SK-N-SH (cell line): ENCODE data around the gene HOXB6. TPM values are rescaled to one million over a fixed set of nuclear protein-coding genes. Genes with fewer than 3 reads are reported as not detected.

Source experiments
- CTCF ChIA-PET: fragments of 300-600, 350-600 bp; formaldehyde crosslinking; extraction: SDS; loops from one replicate; lab custom pipeline; 2021; lab: Yijun Ruan, JAX
- POLR2A ChIA-PET: fragments of 350-600 bp; sonication (Branson Sonifier 250); formaldehyde crosslinking; extraction: SDS; loops from one replicate; lab custom pipeline; 2020; ENCODE audit warnings: antibody characterized with exemption, inconsistent platforms; lab: Yijun Ruan, JAX
- DNase-seq: peaks from one replicate; pipeline ENCODE4 v3.0.0; 2012
- H2AFZ ChIP-seq: fragments of 200-600 bp; sonication (generic); 2 replicates; pipeline ENCODE4 v1.8.1; 2016; ENCODE audit warnings: antibody characterized with exemption, mild to moderate bottlenecking, low read depth
- H3F3A ChIP-seq: fragments of 200-600 bp; sonication (generic); replicated peaks from 2 replicates; pipeline ENCODE3; 2016; ENCODE audit warnings: antibody characterized with exemption, mild to moderate bottlenecking; ENCODE audit not compliant: insufficient read depth
- H3K27ac ChIP-seq, 2 experiments: fragments of 200-500 bp in 1 of 2; fragments of 200-600 bp in 1 of 2; sonication (Bioruptor generic) in 1 of 2; sonication (generic), shearing (Covaris generic) in 1 of 2; 2 replicates each; pipeline versions ENCODE4 v1.5.1 to v1.6.1; 2014 to 2016; ENCODE audit warnings: low read depth in 2 of 2, inconsistent platforms in 1 of 2, low read length in 1 of 2, mild to moderate bottlenecking in 1 of 2, mixed read lengths in 1 of 2
- H3K27me3 ChIP-seq: fragments of 200-600 bp; sonication (generic), shearing (Covaris generic); 2 replicates; pipeline ENCODE4 v1.6.1; 2016; ENCODE audit warnings: mixed run types; ENCODE audit not compliant: insufficient read depth
- H3K36me3 ChIP-seq, 2 experiments: fragments of 200-500 bp in 1 of 2; fragments of 200-600 bp in 1 of 2; sonication (Bioruptor generic) in 1 of 2; sonication (generic) in 1 of 2; replicated peaks in 1 of 2; 2 replicates each; pipeline versions ENCODE3 to v1.5.1; 2014 to 2016; ENCODE audit warnings: low read length in 1 of 2, mild to moderate bottlenecking in 1 of 2; ENCODE audit not compliant: insufficient read depth in 2 of 2, control insufficient read depth in 1 of 2
- H3K4me1 ChIP-seq, 2 experiments: fragments of 200-500 bp in 1 of 2; fragments of 200-600 bp in 1 of 2; sonication (Bioruptor generic) in 1 of 2; sonication (generic), shearing (Covaris generic) in 1 of 2; 2 replicates each; pipeline versions ENCODE4 v1.5.1 to v1.6.1; 2014 to 2016; ENCODE audit warnings: low read depth in 1 of 2, low read length in 1 of 2, mixed run types in 1 of 2; ENCODE audit not compliant: insufficient read depth in 2 of 2, control insufficient read depth in 1 of 2
- H3K4me2 ChIP-seq: fragments of 200-600 bp; sonication (generic), shearing (Covaris generic); 2 replicates; pipeline ENCODE4 v1.6.1; 2017; ENCODE audit warnings: mixed run types
- H3K4me3 ChIP-seq, 2 experiments: fragments of 200-500 bp in 1 of 2; fragments of 200-600 bp in 1 of 2; sonication (Bioruptor generic) in 1 of 2; sonication (generic), shearing (Covaris generic) in 1 of 2; 2 replicates each; pipeline versions ENCODE4 v1.5.1 to v1.8.1; 2014 to 2016; ENCODE audit warnings: low read depth in 2 of 2, inconsistent platforms in 1 of 2, low read length in 1 of 2, mild to moderate bottlenecking in 1 of 2, mixed read lengths in 1 of 2, moderate library complexity in 1 of 2
- H3K79me2 ChIP-seq: fragments of 200-600 bp; sonication (generic); 2 replicates; pipeline ENCODE4 v1.8.1; 2017; ENCODE audit warnings: mild to moderate bottlenecking; ENCODE audit not compliant: insufficient read depth
- H3K9ac ChIP-seq: fragments of 200-600 bp; sonication (generic); 2 replicates; pipeline ENCODE4 v1.6.1; 2017; ENCODE audit warnings: mixed run types
- H3K9me2 ChIP-seq: fragments of 200-600 bp; sonication (generic); 2 replicates; pipeline ENCODE4 v1.6.1; 2017; ENCODE audit warnings: mixed run types
- H3K9me3 ChIP-seq: fragments of 200-600 bp; sonication (generic); 2 replicates; pipeline ENCODE4 v1.6.1; 2017; ENCODE audit warnings: mixed run types, mild to moderate bottlenecking, moderate library complexity
- H4K20me1 ChIP-seq: fragments of 200-600 bp; sonication (generic); 2 replicates; pipeline ENCODE4 v1.6.1; 2017; ENCODE audit warnings: mild to moderate bottlenecking, mixed run types; ENCODE audit not compliant: insufficient read depth
- EZH2phosphoT487 ChIP-seq: fragments of 200-600 bp; sonication (generic); IDR thresholded peaks from 2 replicates; pipeline ENCODE4 v1.6.1; 2017; ENCODE audit warnings: low read depth, mixed run types, mild to moderate bottlenecking, antibody characterized with exemption, moderate library complexity, borderline replicate concordance
- FOXJ3 ChIP-seq: sonication (generic); formaldehyde crosslinking; IDR thresholded peaks from 2 replicates; pipeline ENCODE4 v1.5.1; 2020; ENCODE audit warnings: mild to moderate bottlenecking, missing genetic modification reagents
- RXRA ChIP-seq: IDR thresholded peaks from 2 replicates; pipeline ENCODE4 v1.4.0; 2012; ENCODE audit warnings: low read depth, mild to moderate bottlenecking, borderline replicate concordance
- TAF1 ChIP-seq: IDR thresholded peaks from 2 replicates; pipeline ENCODE4 v1.6.1; 2012; ENCODE audit warnings: low read depth, mild to moderate bottlenecking, low read length, moderate library complexity, borderline replicate concordance
- WGBS: methylation state at CpG from one replicate; pipeline ENCODE4 v1.1.6; 2017; ENCODE audit warnings: low lambda C conversion rate; 5-methylcytosine and 5-hydroxymethylcytosine counted together
- polyA plus RNA-seq, 3 experiments: library from polyadenylated mRNA; depleted of rRNA; stranded (reverse); fragments of >200 nt; gene quantifications; 2 replicates each; pipeline ENCODE4 v1.2.3, GENCODE V29; 2012
- TF ChIP-seq, protein P1 (sequence below): IDR thresholded peaks from 2 replicates; pipeline ENCODE4 v1.4.0; 2012; ENCODE audit warnings: low read depth, borderline replicate concordance
- TF ChIP-seq, protein P2 (sequence below): fragments of 150-350 bp; IDR thresholded peaks from 2 replicates; pipeline ENCODE4 v1.6.1; 2017; ENCODE audit warnings: antibody characterized with exemption, low read length, low read depth, borderline replicate concordance

The HOXB6 gene
- polyA plus RNA-seq, 1 of the 3 experiments (the other 2 are of a cell fraction) = not detected

DNA sequence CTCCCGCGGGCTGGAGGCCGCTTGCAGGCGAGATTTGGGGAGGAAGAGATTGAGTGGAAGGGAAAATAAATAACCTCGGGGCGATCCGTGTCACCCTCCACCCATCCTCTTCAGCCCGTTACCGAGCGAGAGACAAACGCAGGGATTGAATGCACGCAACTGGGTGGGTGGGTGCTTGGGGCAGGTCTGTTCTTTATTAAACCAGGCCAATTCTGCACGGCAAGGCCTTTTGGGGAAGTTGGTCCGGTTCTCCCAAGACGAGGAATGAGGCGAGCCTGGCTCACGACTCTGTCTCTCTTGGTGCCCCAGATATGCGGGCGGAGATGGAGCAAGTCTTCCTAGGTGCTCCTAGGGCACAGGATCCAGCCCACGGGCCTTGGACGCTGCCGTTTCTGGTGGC lies 6.4 kb upstream of the HOXB6 start:
- Histone ChIP-seq H3K4me1 (no peaks in the 10 kb centered on the region; a peak in 1 of 4 replicates), H3K4me2 (0 out of 2 replicates have a peak overlapping the region, but pooled peaks have one; percentile 45), H3F3A (no peaks in the 10 kb centered on the region), H2AFZ (peak overlapping the region; percentile 78; the same call in 1 of the 2 replicates), H3K36me3 (no peaks in the 10 kb centered on the region), H4K20me1 (peaks cover 15% of the 10 kb centered on the region), H3K9ac (no peak overlapping the region), H3K27ac (no peak overlapping the region), H3K9me3 (no peaks in the 10 kb centered on the region), H3K79me2 (no peaks in the 10 kb centered on the region), H3K27me3 (peaks cover 99% of the 10 kb centered on the region), H3K4me3 (no peak overlapping the region), H3K9me2 (no peaks in the 10 kb centered on the region)
- TF ChIP-seq, protein P1, sequence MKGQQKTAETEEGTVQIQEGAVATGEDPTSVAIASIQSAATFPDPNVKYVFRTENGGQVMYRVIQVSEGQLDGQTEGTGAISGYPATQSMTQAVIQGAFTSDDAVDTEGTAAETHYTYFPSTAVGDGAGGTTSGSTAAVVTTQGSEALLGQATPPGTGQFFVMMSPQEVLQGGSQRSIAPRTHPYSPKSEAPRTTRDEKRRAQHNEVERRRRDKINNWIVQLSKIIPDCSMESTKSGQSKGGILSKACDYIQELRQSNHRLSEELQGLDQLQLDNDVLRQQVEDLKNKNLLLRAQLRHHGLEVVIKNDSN = no peak
- WGBS = 4% methylated on average over 22 of the region's 22 CpGs
- CTCF ChIA-PET = no interaction called here
- DNase-seq = no peak
- POLR2A ChIA-PET = no interaction called here

GRCh38 chr17:48610282-48611211 lies 5.8 kb upstream of the HOXB6 start, which contains the start of gene HOXB7:
Gene HOXB7, minus strand, starts transcription at chr17:48611017. Its CDS starts 99 bp downstream, at chr17:48610918.
- H3K27ac ChIP-seq = no peak within 1 kb of the TSS
- H3F3A ChIP-seq = no peaks in the 10 kb centered on the region
- DNase-seq = peak; percentile 79
- H3K36me3 ChIP-seq = no peaks in the 10 kb centered on the region
- H3K79me2 ChIP-seq = no peaks in the 10 kb centered on the region
- POLR2A ChIA-PET = no interaction called here
- TF ChIP-seq RXRA (no peak), FOXJ3 (CRISPR knock-in tag) (no peak), EZH2phosphoT487 (peak; percentile 100), TAF1 (no peak)
- TF ChIP-seq, protein P1 = peak; percentile 95
- TF ChIP-seq, protein P2, sequence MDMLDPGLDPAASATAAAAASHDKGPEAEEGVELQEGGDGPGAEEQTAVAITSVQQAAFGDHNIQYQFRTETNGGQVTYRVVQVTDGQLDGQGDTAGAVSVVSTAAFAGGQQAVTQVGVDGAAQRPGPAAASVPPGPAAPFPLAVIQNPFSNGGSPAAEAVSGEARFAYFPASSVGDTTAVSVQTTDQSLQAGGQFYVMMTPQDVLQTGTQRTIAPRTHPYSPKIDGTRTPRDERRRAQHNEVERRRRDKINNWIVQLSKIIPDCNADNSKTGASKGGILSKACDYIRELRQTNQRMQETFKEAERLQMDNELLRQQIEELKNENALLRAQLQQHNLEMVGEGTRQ = peak; percentile 74
- peak within 1 kb of the TSS; percentile 45 for H3K4me2 ChIP-seq
- peak within 1 kb of the TSS in 1 of 2 experiments; percentile 2; a peak in 1 of 4 replicates for H3K4me3 ChIP-seq
- H3K9me3 ChIP-seq = no peaks in the 10 kb centered on the region
- H3K9me2 ChIP-seq = no peaks in the 10 kb centered on the region
- H3K9ac ChIP-seq = no peak within 1 kb of the TSS
- H3K27me3 ChIP-seq = peaks cover 99% of the 10 kb centered on the region
- CTCF ChIA-PET = interaction anchor here (1.0 to 1.7 kb wide), 5 partner anchors 9 to 302 kb away, joined by 3 to 8 read pairs (median 3); partner anchors contain the start of gene HOXB5
- H3K4me1 ChIP-seq = no peaks in the 10 kb centered on the region; a peak in 1 of 4 replicates
- H4K20me1 ChIP-seq = peaks cover 8% of the 10 kb centered on the region
- WGBS = 2% methylated on average over 52 of the region's 79 CpGs
- H2AFZ ChIP-seq = peak within 1 kb of the TSS; percentile 78; the same call in 1 of the 2 replicates
